SK-N-SH treated with all-trans-retinoic acid at 6 μM for 48 hours (cell line): ENCODE measurements around the gene EBF4.
"Not testable (repeated sequence)": the region's sequence is repeated elsewhere in the genome, so short reads cannot be mapped to it uniquely, and the experiment has no call there.

Experiments used
- ATAC-seq: fragments of 200-7000 bp; cut with Tn5 transposase; 3 replicates; pipeline ENCODE4 v1.9.1; 2020; ENCODE audit warnings: mild to moderate bottlenecking, moderate library complexity
- ARNTL ChIP-seq: fragments of 450-650 bp; formaldehyde crosslinking; IDR thresholded peaks from 2 replicates; pipeline ENCODE4 v1.5.0; 2020; ENCODE audit warnings: low read depth, mild to moderate bottlenecking, moderate library complexity, borderline replicate concordance
- BACH2 ChIP-seq: fragments of 250-450 bp; sonication (Bioruptor Pico); IDR thresholded peaks from 2 replicates; pipeline ENCODE4 v1.9.0; 2021; ENCODE audit warnings: mild to moderate bottlenecking, borderline replicate concordance
- CSDC2 ChIP-seq: fragments of 250-450 bp; sonication (Bioruptor Pico); IDR thresholded peaks from 2 replicates; pipeline ENCODE4 v1.5.0; 2020; ENCODE audit warnings: mild to moderate bottlenecking, moderate library complexity
- CSRNP3 ChIP-seq: fragments of 250-450 bp; sonication (Bioruptor Pico); IDR thresholded peaks from 2 replicates; pipeline ENCODE4 v1.5.1; 2021; ENCODE audit warnings: mild to moderate bottlenecking, moderate library complexity
- ESRRG ChIP-seq: fragments of 250-450 bp; sonication (Bioruptor Pico); IDR thresholded peaks from 2 replicates; pipeline ENCODE4 v1.6.1; 2021; ENCODE audit warnings: mild to moderate bottlenecking
- GLIS3 ChIP-seq: fragments of 250-450 bp; sonication (Bioruptor Pico); IDR thresholded peaks from 2 replicates; pipeline ENCODE4 v1.5.0; 2020; ENCODE audit warnings: mild to moderate bottlenecking, moderate library complexity
- ISL1 ChIP-seq: fragments of 250-450 bp; sonication (Bioruptor Pico); IDR thresholded peaks from 2 replicates; pipeline ENCODE4 v2.1.2; 2022; ENCODE audit warnings: mild to moderate bottlenecking, moderate library complexity
- OSR1 ChIP-seq: fragments of 250-450 bp; sonication (Bioruptor Pico); IDR thresholded peaks from 2 replicates; pipeline ENCODE4 v1.8.0; 2022; ENCODE audit warnings: moderate library complexity, mild to moderate bottlenecking, inconsistent platforms
- PPARA ChIP-seq: fragments of 250-450 bp; sonication (Bioruptor Pico); IDR thresholded peaks from 2 replicates; pipeline ENCODE4 v1.5.0; 2020; ENCODE audit warnings: mild to moderate bottlenecking, borderline replicate concordance
- RARB ChIP-seq: fragments of 250-450 bp; sonication (Bioruptor Pico); IDR thresholded peaks from 2 replicates; pipeline ENCODE4 v1.8.0; 2021; ENCODE audit warnings: mild to moderate bottlenecking, moderate library complexity
- SNAI2 ChIP-seq: fragments of 250-450 bp; sonication (Bioruptor Pico); IDR thresholded peaks from 2 replicates; pipeline ENCODE4 v1.5.0; 2020; ENCODE audit warnings: mild to moderate bottlenecking, moderate library complexity
- TCF4 ChIP-seq: fragments of 250-450 bp; sonication (Bioruptor Pico); IDR thresholded peaks from 2 replicates; pipeline ENCODE4 v1.8.0; 2021; ENCODE audit warnings: mild to moderate bottlenecking, moderate library complexity, borderline replicate concordance
- TOX ChIP-seq: fragments of 250-450 bp; sonication (Bioruptor Pico); IDR thresholded peaks from 2 replicates; pipeline ENCODE4 v1.8.0; 2021; ENCODE audit warnings: mild to moderate bottlenecking, moderate library complexity, borderline replicate concordance
- TSHZ2 ChIP-seq: fragments of 250-450 bp; sonication (Bioruptor Pico); IDR thresholded peaks from 2 replicates; pipeline ENCODE4 v1.5.0; 2020; ENCODE audit warnings: mild to moderate bottlenecking, moderate library complexity
- ZC3H10 ChIP-seq: fragments of 250-450 bp; sonication (Bioruptor Pico); IDR thresholded peaks from 2 replicates; pipeline ENCODE4 v1.5.1; 2021; ENCODE audit warnings: mild to moderate bottlenecking, moderate library complexity
- ZFP30 ChIP-seq: fragments of 450-650 bp; formaldehyde crosslinking; IDR thresholded peaks from 2 replicates; pipeline ENCODE4 v1.5.0; 2022; ENCODE audit warnings: mild to moderate bottlenecking, moderate library complexity
- ZNF70 ChIP-seq: fragments of 450-650 bp; formaldehyde crosslinking; IDR thresholded peaks from 2 replicates; pipeline ENCODE4 v1.5.0; 2020; ENCODE audit warnings: mild to moderate bottlenecking, moderate library complexity
- ZNF8 ChIP-seq: fragments of 450-650 bp; formaldehyde crosslinking; IDR thresholded peaks from 2 replicates; pipeline ENCODE4 v1.5.0; 2020; ENCODE audit warnings: mild to moderate bottlenecking, moderate library complexity
- TF ChIP-seq, protein P1 (sequence below): fragments of 250-450 bp; sonication (Bioruptor Pico); IDR thresholded peaks from 2 replicates; pipeline ENCODE4 v1.8.0; 2021; ENCODE audit warnings: low read depth, mild to moderate bottlenecking, moderate library complexity, borderline replicate concordance
- TF ChIP-seq, protein P2 (sequence below): fragments of 250-450 bp; sonication (Bioruptor Pico); IDR thresholded peaks from 2 replicates; pipeline ENCODE4 v1.5.1; 2020; ENCODE audit warnings: low read depth, mild to moderate bottlenecking, moderate library complexity

The EBF4 gene

GRCh38 chr20:2695206-2695983 lies 2.8 kb downstream of the EBF4 start (continued):
- TF ChIP-seq, protein P1, sequence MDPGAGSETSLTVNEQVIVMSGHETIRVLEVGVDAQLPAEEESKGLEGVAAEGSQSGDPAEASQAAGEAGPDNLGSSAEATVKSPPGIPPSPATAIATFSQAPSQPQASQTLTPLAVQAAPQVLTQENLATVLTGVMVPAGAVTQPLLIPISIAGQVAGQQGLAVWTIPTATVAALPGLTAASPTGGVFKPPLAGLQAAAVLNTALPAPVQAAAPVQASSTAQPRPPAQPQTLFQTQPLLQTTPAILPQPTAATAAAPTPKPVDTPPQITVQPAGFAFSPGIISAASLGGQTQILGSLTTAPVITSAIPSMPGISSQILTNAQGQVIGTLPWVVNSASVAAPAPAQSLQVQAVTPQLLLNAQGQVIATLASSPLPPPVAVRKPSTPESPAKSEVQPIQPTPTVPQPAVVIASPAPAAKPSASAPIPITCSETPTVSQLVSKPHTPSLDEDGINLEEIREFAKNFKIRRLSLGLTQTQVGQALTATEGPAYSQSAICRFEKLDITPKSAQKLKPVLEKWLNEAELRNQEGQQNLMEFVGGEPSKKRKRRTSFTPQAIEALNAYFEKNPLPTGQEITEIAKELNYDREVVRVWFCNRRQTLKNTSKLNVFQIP (CRISPR knock-in tag): no peak
- TF ChIP-seq, all 23 proteins: peak for 0

GRCh38 chr20:2695984-2696525 lies 3.5 kb downstream of the EBF4 start:
- not testable (repeated sequence) for ATAC-seq

DNA sequence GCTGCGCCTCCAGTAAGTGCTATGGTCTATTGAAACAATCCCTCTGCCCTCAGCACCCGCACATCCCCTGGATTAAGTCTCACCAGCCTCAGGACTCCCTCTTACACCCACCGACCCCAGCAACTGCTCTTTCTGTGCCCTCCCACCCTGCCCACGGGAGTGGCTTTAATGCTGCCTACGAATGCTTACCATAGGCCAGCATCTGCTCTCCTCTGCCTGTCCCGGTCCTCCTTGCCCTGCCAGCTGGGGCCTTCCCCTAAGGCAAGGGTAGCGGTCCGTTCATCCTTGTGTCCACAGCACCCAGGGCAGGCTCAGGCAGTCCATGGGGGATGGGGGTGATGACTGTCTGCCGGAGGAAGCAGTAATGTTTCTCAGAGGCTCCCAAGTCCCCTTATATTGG lies 4.1 kb downstream of the EBF4 start:
- no peak for TF ChIP-seq TSHZ2 (CRISPR knock-in tag)
- TF ChIP-seq ZFP30 (CRISPR knock-in tag): no peak
- TF ChIP-seq ZNF8 (CRISPR knock-in tag): no peak
- no peak for TF ChIP-seq OSR1 (CRISPR knock-in tag)
- TF ChIP-seq ARNTL (CRISPR knock-in tag): no peak
- no peak for TF ChIP-seq CSDC2 (CRISPR knock-in tag)
- no peak for TF ChIP-seq ZNF70
- no peak for TF ChIP-seq ISL1 (CRISPR knock-in tag)
- TF ChIP-seq PPARA (CRISPR knock-in tag): no peak
- ATAC-seq: no peak

GRCh38 chr20:2697768-2698167 lies 5.2 kb downstream of the EBF4 start:
- TF ChIP-seq RARB (no peak), ZC3H10 (CRISPR knock-in tag) (no peak), TSHZ2 (CRISPR knock-in tag) (no peak)
- TF ChIP-seq, protein P2, sequence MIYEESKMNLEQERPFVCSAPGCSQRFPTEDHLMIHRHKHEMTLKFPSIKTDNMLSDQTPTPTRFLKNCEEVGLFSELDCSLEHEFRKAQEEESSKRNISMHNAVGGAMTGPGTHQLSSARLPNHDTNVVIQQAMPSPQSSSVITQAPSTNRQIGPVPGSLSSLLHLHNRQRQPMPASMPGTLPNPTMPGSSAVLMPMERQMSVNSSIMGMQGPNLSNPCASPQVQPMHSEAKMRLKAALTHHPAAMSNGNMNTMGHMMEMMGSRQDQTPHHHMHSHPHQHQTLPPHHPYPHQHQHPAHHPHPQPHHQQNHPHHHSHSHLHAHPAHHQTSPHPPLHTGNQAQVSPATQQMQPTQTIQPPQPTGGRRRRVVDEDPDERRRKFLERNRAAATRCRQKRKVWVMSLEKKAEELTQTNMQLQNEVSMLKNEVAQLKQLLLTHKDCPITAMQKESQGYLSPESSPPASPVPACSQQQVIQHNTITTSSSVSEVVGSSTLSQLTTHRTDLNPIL: no peak
- ATAC-seq: no peak

DNA sequence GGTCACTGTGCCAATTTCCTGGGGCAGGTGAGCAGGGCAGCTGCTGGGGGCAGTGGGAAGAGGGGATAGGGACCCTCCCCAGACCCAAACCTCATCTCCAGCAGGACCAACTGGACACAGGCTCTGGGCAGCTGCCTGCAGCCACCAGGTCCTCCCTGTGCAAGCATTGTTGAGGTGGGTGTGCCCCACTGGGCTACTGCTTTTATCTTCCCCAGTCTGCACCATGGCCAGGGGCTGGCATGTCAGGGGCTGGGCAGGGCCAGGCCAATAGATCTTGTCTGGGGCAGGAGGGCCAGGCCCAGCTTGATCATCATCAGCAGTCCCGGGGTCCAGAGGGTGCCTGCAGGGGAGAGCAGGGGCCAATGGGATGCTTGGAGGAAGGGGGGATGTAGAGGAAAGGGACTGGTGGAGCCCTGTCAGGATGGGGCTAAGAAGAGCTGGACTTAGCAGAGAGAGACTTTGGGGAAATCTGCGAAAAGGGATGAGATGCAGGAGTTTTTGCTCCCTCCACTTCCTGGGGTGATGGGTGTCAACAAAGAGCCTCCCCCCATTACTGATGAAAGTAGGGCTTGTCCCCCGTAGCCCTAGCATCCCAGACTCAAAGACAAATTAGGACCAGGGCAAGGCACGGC lies 5.7 kb downstream of the EBF4 start:
- no peak for TF ChIP-seq ARNTL (CRISPR knock-in tag)
- TF ChIP-seq ISL1 (CRISPR knock-in tag): no peak
- no peak for TF ChIP-seq ESRRG (CRISPR knock-in tag)
- no peak for TF ChIP-seq GLIS3 (CRISPR knock-in tag)
- TF ChIP-seq BACH2 (CRISPR knock-in tag): no peak
- TF ChIP-seq CSRNP3 (CRISPR knock-in tag): no peak
- TF ChIP-seq SNAI2 (CRISPR knock-in tag): no peak
- TF ChIP-seq TOX: no peak
- TF ChIP-seq OSR1 (CRISPR knock-in tag): no peak
- TF ChIP-seq ZNF8 (CRISPR knock-in tag): no peak
- no peak for TF ChIP-seq TCF4 (CRISPR knock-in tag)
- ATAC-seq: no peak
